ENCODE data around the gene YOD1. TPM values are rescaled to one million over a fixed set of nuclear protein-coding genes. Genes with fewer than 3 reads are reported as not detected.
"Not testable (repeated sequence)": the region's sequence is repeated elsewhere in the genome, so short reads cannot be mapped to it uniquely, and the experiment has no call there.

YOD1 gene
- total RNA-seq, 1 experiment from 2014 or later: 3.9 TPM

GRCh38 chr1:207049054-207049453, 2.0 kb downstream of the YOD1 start:
- no peak for DNase-seq (ENCODE audit: low spot score)

- no peak for DNase-seq (ENCODE audit: low spot score)
Measured at GRCh38 chr1:207048041-207048440, 3.0 kb downstream of the YOD1 start.

DNA sequence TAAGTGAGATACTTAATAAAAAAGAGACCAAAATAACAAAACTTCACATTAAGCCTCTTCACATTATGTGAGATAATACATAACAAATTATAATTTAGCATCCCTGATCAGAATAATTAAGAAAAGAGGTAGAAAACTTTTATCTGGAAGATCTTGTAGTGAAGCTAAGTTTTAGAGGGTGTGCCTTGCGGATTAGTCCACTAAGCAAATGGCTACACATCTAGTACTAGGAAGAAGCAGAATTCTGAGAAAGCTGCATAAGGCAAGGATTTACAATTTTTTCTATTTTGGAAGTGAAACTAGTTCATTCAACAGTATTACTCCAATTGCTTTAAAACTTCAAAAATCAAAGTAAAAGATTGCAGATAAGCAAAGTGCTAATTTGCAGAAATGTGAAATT, 3.5 kb downstream of the YOD1 start:
- no peak for DNase-seq (ENCODE audit: low spot score)

DNA sequence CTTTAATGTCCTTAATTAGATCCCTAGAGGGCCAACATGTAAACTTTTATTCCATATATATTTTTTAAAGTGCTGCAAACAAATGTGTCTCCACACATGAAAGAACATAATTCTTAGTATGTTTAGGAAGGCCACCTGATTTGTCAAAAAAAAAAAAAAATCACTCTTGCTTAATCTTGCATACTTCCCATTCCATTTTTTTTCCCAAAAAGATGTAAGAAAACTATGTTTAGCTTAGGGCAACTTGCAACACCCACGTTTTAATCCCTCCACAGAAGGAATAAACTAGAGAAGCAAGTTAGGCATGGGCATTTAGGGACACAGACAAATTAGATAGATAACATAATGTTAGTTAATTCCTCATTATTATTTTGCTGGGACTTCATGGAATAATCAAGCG, 5.6 kb downstream of the YOD1 start:
- DNase-seq (ENCODE audit: low spot score): no peak

DNA sequence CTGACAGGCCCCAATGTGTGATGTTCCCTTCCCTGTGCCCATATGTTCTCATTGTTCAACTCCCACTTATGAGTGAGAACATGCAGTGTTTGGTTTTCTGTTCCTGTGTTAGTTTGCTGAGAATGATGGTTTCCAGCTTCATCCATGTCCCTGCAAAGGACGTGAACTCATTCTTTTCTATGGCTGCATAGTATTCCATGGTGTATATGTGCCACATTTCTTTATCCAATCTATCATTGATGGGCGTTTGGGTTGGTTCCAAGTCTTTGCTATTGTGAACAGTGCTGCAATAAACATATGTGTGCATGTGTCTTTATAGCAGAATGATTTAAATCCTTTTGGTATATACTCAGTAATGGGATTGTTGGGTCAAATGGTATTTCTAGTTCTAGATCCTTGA, 9.6 kb downstream of the YOD1 start:
- not testable (repeated sequence) for DNase-seq (ENCODE audit: low spot score)

GRCh38 chr1:207040181-207040533, 10.9 kb downstream of the YOD1 start:
- DNase-seq (ENCODE audit: low spot score): no peak

DNA sequence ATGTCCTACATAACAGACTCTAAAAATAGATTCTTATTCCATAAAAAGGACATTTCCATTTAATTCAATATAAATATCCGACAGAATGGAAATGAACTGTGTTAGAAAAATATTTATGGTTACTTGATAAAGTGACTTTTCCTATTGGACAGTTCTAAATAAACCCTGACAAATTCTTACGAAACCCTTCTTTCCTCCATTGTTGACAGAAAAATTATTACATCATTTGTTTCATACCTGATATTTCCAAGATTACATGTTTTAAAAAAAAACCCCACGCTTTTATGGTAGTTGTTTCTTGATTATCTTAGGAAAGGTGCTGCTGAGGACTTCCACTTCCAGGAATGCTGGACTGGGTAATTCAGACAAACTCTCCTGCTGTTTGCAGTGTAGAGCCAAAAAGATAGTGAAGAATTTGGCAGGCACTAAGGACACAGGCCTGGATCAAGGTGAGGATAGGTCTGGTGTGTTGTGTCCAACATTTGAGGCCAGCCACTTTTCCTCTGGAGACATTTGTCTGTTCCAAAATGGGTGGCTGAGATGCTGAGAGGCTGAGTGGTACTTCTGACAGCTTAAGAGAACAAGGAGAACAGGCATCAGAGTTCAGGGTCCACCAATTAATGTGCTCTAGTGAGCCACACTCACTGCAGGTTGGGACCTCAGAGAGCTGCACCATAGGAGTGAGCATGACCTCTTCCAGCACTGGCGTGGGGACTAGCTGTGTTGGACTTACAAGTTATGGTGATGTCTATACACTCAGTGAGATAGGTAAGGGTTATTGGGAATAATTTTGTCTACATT, 11.4 kb downstream of the YOD1 start:
- no peak for DNase-seq (ENCODE audit: low spot score)

DNA sequence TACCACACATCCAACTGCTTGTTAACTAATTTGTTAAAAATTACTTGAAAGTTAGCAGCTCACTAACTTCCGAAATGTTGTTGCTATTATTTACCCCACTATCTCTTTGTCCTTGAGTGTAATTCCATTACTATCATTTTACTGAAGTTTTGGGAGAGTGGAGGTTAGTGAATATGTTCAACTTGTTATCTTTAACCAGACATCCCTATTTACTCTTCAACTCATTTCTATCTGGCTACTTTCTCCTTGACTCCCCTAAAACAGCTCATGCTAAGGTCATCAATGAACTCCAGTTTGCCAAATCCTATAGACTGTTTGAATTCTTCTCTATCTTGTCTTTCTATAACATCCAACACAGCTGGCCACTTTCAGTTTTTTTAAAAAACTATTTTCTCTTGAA, 14.1 kb downstream of the YOD1 start:
- DNase-seq (ENCODE audit: low spot score): no peak

GRCh38 chr1:207035877-207036551, 15.0 kb downstream of the YOD1 start:
- DNase-seq (ENCODE audit: low spot score): no peak

DNA sequence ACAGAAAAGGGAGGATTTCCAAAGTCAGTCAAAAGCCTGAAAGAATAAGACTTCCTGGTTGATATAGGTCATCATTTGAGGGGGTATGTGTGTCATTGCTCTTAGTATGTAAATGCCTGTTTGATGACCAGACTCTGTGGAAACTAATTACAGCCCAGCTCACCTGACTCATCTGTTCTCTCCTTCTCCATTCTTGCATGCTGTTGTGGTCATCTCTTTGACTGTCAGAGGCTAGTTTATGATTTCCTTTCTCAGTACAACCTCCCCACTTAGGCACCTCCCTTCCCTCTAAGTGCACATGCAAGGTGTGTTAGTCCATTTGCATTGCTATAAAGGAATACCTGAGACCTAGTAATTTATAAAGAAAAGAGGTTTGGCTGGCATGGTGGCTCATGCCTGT, 16.0 kb downstream of the YOD1 start:
- DNase-seq (ENCODE audit: low spot score): no peak

- no peak for DNase-seq (ENCODE audit: low spot score)
Measured at GRCh38 chr1:207034208-207034607, 16.8 kb downstream of the YOD1 start.

DNA sequence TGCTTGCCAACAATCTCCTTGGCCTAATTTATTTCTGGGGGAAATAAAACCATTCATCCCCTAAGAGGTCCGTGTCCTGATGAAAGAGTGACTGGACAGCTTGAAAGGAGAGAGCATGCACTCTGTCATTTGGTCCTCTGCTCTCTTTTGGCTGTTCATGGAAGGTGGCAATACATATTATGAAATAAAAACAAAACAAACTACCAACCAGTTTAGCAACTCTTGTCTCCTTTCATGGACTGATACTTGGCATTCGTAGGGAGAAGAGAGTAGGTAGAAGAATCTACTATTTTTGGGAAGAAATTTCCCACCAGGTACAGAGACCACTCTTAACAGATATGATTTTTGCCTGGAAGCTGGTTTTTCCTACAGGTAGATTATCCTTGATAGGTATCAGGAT, 17.7 kb downstream of the YOD1 start:
- no peak for DNase-seq (ENCODE audit: low spot score)

DNA sequence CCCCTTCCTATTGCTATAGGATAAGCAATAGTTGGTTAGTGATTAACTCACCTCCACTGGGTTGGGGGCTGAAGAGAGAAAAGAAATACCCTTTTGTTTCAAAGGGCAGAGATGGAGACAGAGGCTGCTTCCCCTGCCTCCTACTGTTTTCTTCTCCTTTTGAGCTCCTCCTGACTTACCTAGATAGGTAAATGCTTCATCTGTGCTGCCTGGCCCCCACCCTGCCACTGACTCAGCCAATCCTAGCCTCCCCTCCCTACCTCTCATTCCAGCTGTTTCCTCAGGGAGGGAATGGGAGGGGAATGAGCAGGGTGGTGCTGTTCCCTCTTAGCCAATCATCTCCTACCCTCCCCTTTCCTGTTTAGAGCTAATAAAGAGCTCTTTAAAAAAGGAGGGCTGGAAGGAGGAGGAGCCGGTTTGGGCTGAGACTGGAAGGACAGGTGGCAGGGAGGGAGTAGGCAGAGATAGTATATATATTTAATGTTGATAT, 18.4 kb downstream of the YOD1 start, which contains the start of gene C1orf116:
C1orf116 (minus strand) TSS at position 229 of the 490 bp plus-strand sequence. CDS start 5,158 bp downstream, outside the sequence.
- DNase-seq (ENCODE audit: low spot score): peak; percentile 24

DNA sequence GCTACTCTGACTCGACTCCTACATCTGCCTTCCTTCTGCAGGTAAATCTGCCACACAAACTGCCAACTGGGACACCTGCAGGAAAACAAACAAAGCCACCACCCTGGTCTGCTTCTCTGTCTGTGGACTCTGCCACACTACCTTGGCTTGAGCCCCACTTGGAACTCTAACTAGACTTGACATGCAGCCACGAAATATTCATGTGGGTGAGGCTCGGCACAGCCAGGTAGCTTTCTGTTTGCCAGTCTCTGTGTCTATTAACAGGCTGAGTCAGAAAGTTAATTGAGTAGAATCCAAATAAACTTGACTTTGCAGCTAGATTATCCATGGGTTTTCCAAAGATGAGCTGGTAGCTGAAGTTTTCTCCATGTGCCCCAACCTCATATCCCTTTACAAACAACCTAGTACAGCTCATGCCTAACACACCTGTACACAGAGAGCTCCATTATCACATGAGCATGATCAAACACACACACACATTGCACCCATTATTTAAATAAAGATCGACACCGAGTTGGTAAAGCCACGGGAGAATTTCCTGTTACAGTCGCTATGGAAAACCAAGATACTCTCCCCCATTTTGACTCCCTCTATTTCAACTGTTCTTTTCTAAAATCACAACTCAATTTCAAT, 19.3 kb downstream of the YOD1 start:
- DNase-seq (ENCODE audit: low spot score): no peak

DNA sequence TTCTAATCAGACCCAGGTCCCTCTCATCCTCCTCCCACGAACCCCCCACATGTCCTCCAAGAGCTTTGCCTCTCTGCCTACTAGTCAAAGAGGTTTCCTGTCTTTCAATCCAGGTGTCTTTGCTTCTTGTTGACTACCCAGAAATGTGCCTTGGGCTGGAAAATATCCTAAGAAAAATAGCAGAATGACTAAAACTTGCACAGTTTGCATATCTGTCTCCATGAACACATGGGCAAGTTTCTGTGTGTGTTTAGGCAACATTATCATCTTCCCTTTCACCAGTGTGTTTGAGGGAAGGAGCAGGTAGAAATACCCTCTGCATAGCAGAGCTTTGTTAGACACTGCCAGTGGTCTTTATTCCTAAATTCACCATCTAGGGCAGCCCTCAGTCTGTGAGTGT, 20.0 kb downstream of the YOD1 start:
- DNase-seq (ENCODE audit: low spot score): no peak

DNA sequence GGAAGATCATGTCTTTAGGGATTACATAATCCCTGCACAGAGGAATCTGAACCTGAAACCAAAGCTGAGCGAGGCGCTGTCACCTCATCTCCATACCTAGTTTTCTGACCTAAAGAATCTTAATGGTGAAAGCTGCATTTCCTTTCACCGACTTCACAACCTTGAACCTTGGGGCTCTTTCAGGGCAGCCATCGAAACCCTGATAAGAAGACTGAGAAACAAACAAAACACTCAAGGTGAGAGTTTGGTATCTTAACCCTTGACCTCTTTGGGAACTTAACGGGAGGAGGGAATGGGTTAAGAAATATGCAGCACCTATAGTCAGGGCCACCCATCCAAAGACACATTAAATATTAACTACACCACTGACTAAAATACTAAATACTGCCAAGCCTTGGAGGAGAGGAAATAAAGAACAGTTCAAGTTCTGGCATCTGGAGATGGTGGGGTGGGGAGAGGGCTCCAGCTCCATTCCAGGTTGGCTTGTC, 20.4 kb downstream of the YOD1 start:
- no peak for DNase-seq (ENCODE audit: low spot score)

- DNase-seq (ENCODE audit: low spot score): no peak
Measured at GRCh38 chr1:207029701-207030521, 21.1 kb downstream of the YOD1 start.

- DNase-seq (ENCODE audit: low spot score): no peak
Measured at GRCh38 chr1:207028884-207029650, 21.9 kb downstream of the YOD1 start.

- no peak for DNase-seq (ENCODE audit: low spot score)
Measured at GRCh38 chr1:207027921-207028320, 23.1 kb downstream of the YOD1 start.

- no peak for DNase-seq (ENCODE audit: low spot score)
Measured at GRCh38 chr1:207027206-207027777, 23.7 kb downstream of the YOD1 start.
